Measurements from ENCODE around the gene ANKRD28. TPM values are rescaled to one million over a fixed set of nuclear protein-coding genes. Genes with fewer than 3 reads are reported as not detected.

The ANKRD28 gene
- total RNA-seq, 1 experiment from 2014 or later = 196 TPM

DNA sequence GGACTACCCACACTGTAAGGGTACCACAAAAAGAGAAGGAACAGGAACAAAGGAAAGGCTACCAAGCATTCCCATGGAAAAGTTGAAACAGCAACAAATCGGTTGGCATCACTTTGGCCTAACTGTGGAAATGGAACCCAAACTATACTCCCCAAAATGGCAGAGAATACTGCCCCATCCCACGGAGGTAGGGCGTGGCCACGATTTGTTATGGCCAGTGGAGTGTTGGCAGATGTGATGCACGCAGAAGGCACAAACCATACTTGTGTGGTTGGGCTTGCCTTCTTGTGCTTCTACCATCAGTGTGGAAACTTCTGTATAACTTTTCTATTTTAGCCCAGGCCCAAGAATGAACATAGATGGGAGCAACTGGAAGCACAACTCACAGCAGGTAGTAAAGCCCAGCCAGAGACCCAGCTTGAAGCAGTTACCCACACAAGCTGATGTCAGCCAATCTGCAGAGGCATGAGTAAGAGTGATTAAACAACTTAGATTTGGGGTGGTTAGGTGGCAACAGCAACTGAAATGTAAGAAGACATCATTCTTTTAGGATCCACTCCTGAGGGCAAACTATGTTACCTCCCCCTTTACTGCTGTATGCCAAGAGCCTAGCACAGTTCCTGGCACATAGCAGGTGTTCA is 132.1 kb downstream of the ANKRD28 start:
- no peak for DNase-seq (ENCODE audit: low read depth)

DNA sequence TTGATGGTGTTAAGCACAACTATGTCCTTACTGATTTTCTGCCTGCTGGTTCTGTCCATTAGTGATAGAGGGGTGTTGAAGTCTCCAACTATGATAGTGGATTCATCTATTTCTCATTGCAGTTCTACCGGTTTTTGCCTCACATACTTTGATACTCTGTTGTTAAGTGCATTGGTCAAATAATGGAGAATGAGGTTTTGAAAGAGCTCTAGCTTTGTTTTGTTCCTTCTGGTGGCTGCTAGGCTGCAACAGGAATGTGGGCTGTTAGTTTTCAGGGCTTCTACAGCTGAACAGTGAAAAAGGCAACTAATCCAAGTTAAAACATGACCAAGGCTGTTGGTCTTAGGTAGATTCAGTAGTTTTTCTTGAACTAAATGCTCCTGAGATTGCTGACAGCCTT is 133.6 kb downstream of the ANKRD28 start:
- no peak for DNase-seq (ENCODE audit: low read depth)

DNA sequence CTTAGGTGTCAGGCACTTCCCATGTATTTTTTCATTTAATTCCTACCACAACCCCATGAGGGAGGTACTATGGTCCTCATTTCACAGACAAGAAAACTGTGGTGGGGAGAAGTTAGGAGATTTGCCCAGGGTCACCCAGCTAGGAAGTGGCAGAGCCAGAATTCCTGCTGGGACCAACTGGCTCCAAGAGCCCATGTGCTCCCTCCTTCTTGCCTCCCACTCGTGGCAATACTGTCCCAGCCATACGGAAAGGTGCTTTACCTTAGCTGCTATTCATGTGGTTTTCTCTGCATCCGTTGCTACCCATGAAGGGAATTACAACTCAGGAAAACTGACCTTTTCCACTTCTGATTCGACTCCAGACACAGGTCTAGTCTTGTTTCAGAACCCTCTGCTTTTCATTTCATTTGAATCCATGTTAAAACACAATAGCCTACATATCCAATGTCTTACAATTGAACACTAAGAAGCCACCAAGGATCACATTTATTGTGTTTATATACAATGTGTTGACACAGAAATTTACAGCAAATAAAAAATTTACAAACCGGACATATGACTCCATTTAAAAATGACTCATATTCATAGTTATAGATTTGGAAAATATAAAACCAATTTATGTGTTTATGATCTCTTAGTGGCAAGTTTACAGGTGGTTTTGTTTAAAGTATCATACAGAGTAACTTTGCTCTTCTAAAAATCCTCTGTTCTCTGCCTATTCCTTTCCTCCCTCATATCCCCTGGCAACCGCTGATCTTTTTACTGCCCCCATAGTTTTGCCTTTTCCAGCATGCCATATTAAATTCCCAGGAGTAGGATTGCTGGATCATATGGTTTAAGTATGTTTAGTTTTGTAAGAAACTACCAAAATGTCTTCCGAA is 137.5 kb downstream of the ANKRD28 start:
- no peak for DNase-seq (ENCODE audit: low read depth)

DNA sequence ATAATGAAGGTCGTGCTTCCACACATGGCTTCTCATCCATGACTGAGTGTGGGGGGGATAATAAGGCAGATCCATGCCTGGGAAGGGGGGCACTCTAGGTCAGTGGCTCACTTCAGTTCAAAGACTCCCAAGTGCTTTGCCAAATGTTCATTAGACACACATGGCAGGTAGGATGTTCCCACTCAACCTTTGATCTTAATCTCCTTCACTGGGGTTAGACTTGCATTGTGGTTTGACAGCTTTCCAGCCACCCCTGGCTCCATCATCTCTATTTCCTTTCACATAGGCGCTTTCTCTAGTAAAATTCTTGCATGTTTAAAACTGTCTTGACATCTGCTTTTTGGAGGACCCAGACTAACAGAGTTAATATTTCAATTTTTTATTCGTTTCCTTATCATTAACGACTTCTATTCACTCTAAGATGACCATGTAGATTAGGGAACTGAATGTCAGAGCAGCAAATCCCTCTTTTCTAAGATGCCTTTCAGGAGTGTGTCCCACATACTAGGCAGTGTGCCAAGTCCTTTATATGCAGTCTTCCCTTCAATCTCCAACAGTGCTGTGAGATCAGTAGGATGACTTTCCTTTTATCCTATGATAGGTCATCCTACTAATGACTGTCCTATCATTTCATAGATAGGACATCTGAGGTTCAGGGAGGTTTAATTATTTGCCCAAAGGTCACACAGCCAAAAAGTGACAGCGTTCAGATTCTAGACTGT is 138.4 kb downstream of the ANKRD28 start:
- peak; percentile 53 for DNase-seq (ENCODE audit: low read depth)

DNA sequence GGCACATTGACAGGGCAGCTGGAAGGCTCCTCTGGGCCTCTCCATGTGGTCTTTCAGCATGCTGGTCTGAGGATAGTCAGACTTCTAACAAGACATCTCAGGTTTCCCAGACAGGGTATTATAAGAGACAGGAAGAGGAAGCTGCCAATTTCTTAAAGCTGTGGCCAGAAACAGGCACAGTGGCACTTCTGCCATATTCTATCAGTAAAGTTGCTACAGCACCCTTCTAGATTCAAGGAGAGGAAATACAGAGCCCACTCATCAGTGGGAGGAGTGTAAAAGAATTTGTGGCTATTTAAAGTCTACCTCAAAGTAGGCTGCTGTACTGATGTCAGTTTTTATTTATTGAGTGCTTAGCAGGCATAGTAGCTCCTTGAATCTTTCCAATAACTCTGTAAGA is 140.8 kb downstream of the ANKRD28 start:
- DNase-seq (ENCODE audit: low read depth) = no peak

DNA sequence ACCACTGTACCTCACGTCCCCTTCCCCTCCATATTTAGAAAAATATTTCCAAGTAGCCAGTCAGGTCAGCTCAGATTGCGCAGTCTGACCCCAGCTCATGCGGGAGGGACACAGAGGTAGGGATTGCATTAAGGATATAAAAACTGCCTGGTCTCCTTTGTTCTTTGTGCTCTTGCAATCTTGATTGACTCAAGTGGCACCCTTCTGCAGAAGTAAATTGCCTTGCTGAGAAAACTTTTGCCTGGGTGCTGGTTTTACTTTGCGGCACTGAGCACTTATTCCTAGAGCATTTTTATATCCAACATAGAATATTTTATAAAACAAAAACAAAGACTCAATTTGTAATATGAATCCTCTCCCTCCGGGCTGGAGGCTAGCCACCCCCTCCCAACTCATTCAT is 141.4 kb downstream of the ANKRD28 start:
- DNase-seq (ENCODE audit: low read depth) = no peak

DNA sequence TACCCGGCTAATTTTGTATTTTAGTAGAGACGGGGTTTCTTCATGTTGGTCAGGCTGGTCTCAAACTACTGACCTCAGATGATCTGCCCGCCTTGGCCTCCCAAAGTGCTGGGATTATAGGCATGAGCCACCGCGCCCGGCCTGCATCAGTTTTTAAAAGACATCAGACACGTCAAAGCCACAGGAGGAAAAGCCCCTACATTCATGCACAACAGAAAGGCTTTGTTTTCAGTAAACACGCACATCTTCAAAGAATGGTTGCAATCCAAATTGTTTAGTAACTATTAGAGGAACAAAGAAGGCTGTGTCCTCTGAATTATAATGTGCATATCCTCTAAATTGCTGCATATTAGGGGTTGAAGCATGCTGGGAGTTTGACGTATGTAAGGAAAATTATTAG is 142.9 kb downstream of the ANKRD28 start:
- DNase-seq (ENCODE audit: low read depth) = no peak

DNA sequence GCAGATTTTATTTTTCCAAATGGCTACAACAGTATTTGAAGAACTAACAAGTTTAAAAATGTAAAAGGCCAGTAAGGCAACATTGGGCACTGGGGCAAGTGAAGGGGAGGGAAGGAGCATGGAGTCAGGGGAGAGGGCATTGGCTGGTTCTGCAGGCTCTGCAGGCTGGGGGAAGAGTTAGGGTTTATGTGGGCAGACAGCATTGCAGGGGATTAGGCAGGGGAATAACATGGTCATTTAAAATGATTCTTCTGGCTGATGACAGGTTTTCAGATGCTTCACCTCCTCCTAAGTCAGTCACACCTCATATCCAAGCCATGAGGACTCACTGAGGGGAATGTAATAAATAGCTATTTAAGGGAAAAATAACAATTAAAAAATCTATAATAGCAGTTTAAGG is 143.7 kb downstream of the ANKRD28 start:
- no peak for DNase-seq (ENCODE audit: low read depth)

DNA sequence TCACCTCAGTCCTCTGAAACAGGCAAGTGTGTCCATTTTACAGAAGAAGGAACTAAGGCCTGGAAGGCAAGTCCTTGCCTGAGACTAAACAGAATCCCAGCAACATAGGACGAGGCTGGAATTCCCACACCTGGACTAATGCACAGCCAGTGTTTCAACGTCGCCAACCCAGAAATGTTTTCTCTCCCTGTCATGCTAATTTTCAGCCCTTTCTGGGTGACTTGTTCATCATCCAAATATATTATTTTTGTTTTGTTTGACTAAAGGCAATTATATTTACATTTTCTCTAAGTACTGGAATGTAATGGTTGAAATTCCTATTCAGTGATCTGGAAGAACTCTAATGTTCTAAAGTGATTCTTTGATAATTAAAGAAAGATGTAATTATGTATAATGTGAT is 144.5 kb downstream of the ANKRD28 start:
- no peak for DNase-seq (ENCODE audit: low read depth)

DNA sequence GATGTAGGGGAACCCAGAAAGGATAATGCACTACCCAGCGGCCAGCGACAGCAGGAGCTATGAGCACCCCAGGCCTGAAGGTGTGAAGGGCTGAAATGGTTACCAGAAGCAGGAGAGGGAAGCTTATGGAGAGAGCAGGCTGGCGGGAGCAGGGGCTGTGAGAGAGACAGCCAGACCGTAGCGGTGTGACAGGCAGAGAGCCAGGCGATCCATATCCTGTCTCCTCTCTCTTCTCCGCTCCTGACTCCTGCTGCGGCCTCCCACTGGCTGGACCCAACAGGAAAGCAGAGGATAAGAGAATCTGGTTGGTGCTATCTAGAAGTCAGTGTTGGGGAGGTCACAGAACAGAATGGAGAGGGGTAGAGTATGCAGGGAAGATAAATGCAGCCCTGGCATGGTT is 146.4 kb downstream of the ANKRD28 start:
- DNase-seq (ENCODE audit: low read depth) = no peak

DNA sequence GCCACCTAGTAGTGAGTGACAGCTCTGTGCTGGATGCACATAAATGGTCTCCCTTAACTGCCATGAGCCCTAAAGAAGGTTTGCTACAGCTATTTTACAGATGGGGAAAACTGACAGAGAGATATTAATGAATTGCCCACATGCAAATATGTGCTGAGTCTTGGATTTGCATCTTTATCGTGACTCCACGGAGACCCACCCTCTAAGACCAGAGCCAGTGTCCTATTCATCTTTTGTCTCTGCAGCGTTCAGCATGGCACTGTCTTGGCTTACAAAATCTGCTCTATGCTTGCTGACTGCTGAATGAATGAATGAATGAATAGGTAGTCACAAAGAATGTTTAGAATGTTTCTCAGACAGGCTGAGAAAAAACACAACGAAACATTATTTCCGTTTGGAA is 147.9 kb downstream of the ANKRD28 start:
- no peak for DNase-seq (ENCODE audit: low read depth)

DNA sequence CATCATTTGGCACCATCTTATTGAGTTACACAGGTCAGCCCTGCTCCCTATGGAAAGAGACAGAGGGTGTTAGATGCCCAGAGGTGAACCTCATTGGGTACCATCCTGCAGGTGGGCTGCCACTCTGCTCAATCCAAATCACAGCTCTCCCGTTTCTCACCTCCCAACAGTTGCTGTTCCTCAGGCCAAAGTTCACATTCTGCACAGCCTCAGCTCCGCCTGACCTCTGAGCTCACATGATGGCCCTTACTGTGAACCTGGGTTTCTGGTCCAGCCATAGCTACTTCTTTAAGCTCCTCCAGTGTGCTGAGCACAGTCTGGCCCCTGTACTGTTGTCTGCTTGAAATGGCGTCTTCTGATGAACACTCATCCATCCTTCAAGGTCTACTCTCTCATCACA is 148.4 kb downstream of the ANKRD28 start:
- no peak for DNase-seq (ENCODE audit: low read depth)

DNA sequence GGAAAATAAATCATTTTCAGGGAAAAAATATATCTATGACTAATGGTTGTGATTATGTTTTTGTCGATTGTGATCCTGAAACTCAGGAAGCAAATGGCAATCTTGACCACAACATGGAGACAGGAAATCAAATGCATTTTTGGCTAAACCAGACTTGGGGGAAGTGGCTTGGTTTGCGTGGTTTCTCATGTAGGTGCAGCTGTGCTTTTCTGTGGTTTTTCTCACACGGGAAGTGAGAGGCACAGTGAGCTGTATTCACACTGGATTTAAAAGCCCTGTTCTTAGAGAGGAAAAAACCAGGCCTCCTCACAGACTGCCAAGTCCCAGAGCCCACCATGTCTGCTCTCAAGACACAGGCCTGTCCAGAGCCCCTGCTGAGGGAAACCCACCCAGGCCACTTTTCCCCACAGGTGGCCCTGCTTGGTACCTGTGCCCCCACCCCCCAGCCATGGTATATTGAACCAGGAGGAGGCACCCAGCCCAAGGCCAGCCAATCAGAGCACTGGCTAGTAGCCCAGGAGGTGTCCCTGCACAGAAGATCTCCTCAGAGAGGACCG is 150.1 kb downstream of the ANKRD28 start:
- DNase-seq (ENCODE audit: low read depth) = peak; percentile 100

DNA sequence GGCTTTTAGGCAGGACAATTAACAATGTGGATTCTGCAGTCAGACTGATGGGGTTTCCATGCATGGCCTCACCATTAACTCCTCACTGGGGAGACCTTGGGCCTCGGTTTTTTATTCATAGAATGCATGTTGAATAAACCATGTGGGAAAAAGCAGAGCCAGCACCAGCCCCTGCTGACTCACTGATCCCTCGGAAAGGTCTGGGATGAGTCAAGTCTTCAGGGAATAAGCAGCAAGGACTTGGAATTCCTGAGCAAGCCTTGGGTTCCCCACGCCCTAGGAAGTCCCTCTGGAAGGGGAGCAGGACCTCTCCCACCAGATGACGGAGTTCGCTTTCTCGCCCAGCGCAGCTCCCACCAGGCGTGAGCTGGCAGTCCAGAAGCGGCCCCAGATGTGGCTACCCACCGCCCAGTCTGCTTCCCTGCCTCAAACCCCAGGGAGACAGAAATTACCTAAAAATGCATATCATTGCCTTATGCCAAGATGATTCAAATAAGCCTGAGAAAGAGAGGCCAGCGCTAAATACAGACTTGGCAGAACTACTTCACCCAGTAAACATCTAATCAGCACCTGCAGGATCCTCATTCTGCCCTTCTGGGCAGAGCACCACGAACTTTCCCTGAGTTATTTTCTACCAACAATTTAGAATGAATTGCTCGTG is 150.8 kb downstream of the ANKRD28 start:
- DNase-seq (ENCODE audit: low read depth) = peak; percentile 100

DNA sequence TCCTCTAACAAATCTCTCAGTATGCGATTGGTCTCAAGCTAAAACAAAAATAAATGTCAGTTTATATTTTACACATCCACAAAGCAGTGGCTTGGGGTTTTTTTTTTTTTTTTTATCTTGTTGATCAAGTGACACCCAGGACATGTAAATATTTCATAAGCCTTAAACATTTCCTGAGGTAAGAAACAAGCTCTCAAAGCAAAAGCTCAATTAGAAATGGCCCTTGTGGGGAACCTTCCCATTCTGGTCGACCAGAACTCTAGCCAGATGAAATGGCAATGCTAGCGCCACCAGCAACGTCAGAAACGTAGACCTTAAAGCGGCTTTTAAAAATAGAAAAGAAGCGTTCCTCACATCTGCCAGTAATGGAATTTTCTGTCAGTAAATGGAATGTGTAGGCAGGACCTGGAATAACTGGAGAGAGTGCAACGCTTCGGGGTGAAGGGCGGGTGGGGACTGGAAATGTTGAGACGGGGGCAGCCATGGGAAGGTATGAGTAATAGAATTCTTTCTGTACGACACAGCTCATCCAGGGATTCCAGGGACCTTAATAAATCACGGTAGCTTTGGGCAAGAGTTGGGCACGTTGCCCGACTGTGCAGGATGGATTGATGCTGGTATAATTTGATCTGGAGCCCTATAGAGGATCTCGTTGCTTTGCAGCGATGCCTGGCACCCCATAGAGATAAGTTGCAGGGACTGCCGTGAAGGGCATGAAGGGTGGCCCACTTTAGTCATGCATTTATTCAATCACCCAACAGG is 151.9 kb downstream of the ANKRD28 start:
- peak; percentile 98 for DNase-seq (ENCODE audit: low read depth)

DNA sequence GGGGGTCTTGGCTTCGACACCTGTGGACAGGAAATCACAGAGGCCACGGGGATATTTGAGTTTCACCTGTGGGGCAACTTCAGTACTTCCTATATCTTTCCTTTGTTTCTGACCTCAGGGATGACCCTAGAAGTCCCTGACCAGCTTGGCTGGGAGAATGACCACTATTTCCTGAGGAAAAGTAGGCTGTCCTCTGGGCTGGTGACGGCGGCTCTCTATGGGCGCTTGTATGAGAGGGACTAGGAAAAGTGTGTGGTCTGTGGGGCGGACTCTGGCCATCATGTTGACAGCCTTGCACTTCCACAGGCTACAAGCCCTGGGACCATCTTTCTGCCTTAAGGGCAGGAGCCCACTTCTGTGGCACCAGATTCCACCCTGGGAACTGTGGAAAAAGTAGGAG is 152.5 kb downstream of the ANKRD28 start:
- DNase-seq (ENCODE audit: low read depth) = no peak

DNA sequence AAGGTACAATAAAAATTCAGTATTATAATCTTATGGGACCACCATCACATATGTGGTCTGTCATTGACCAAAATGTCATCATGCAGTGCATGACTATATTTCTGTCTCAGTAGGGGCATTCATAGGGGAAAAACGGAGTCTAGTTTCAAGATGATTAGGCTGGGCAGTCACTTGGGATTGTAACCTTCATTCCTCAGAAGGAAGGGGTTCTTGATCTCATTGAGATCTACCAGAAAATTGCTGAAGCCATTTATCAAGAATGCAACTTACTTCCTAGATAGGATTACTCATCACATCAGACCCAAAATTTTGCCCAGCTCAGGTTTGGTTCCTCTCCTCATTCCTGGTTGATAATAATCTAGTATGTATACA is 158.9 kb downstream of the ANKRD28 start:
- peak; percentile 33 for DNase-seq (ENCODE audit: low read depth)

DNA sequence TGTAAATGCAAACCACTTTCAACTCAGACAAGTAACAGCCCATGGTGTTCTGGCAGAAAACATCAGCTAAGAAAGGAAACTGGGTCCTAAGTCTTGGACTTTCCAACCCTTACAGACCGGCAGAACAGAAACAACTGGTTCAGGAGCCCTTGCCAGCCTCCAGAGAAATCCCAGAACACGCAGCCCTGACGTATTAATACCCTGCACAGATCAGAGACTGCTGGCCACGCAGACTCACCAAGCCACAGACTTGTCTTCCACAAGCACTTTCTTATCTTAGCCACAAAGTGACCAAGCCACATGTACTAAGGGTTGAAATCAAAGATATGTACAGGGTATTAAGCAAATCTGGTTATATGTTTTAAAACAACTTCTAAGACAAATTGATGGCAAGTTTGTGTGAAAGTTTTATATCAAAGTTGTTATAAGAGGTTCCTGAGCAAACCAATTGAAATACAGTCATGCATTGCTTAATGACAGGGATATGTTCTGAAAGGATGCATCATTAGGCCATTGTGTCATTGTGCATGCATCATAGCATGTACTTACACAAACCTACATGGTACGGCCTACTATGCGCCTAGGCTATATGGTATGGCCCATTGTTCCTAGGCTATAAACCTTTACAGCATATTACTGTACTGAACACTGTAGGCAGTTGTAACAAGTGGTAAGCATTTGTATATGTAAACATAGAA is 159.4 kb downstream of the ANKRD28 start:
- DNase-seq (ENCODE audit: low read depth) = peak; percentile 37

DNA sequence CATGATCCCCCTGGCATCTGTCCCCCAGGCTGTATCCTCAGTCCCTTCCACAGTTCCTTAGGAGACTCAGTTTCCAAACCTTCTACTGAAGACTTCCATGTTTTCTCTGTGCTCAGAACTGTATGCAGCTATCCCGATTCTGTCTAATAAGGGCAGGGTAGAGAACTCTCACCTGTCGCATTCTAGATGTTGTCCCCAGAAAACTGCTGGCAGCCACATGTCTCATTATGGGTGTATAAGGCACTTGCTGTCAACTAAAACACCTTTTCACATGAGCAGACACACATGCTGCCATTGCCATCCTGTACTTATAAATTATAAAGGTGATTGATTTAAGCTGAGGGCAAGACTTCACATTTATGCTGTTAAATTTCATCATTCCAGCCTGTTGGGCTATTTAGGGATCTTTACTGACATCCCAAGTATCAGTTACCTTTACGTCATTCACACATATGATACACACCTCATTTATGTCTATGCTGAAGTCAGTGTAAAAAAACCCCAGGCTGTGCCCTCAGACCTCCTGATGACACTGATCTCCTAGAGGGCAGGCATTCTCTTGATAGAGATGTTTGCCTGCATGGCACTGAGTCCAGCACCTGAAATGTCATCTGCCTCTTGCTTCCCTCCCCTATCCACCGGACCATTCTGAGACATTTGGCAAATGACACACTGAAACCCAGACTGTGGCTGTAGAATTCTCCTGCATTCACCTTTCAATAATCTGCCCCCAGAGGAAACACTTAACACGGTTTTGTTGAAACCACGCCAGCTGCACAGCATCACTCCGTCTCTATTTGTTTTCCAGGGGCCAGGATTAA is 160.4 kb downstream of the ANKRD28 start:
- peak; percentile 29 for DNase-seq (ENCODE audit: low read depth)

All from LHCN-M2 (cell line).